Measurements from ENCODE around the gene HIVEP3.

DNA sequence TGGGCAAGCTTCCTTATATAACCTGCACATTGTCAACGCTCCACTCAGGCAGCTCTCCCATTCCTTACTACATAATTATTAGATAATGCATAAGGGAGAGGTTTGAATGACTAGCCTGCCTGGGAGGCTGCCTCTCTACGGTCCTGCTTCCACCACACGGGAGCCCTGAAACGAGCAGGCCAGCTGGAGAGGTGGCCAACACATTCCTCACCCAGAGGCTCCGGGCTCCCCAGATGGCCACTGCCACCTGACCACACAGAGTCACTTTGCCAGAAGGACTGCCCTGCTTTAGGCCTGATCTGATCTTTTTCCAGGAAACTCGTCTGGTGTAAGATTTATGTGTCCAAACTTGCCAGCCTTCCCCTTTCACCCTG lies 27.9 kb downstream of the HIVEP3 start:
- TF ChIP-seq RAD21 (IDR thresholded peaks at IDR 0.05; ENCODE audit: low read depth) (no peak), CREB1 (IDR thresholded peaks at IDR 0.05; ENCODE audit: low read depth) (no peak), EP300 (IDR thresholded peaks at IDR 0.05; ENCODE audit: borderline replicate concordance) (no peak), TAF1 (IDR thresholded peaks at IDR 0.05; ENCODE audit: low read depth) (no peak), CEBPB (IDR thresholded peaks at IDR 0.05) (no peak), YY1 (IDR thresholded peaks at IDR 0.05; ENCODE audit: low read depth) (no peak), NFIC (IDR thresholded peaks at IDR 0.05) (no peak), TEAD4 (IDR thresholded peaks at IDR 0.05) (no peak), ZBTB7A (IDR thresholded peaks at IDR 0.05; ENCODE audit: low read depth) (no peak)
- TF ChIP-seq, protein P1, sequence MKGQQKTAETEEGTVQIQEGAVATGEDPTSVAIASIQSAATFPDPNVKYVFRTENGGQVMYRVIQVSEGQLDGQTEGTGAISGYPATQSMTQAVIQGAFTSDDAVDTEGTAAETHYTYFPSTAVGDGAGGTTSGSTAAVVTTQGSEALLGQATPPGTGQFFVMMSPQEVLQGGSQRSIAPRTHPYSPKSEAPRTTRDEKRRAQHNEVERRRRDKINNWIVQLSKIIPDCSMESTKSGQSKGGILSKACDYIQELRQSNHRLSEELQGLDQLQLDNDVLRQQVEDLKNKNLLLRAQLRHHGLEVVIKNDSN (IDR thresholded peaks at IDR 0.05), result no peak
- TF ChIP-seq, protein P2, sequence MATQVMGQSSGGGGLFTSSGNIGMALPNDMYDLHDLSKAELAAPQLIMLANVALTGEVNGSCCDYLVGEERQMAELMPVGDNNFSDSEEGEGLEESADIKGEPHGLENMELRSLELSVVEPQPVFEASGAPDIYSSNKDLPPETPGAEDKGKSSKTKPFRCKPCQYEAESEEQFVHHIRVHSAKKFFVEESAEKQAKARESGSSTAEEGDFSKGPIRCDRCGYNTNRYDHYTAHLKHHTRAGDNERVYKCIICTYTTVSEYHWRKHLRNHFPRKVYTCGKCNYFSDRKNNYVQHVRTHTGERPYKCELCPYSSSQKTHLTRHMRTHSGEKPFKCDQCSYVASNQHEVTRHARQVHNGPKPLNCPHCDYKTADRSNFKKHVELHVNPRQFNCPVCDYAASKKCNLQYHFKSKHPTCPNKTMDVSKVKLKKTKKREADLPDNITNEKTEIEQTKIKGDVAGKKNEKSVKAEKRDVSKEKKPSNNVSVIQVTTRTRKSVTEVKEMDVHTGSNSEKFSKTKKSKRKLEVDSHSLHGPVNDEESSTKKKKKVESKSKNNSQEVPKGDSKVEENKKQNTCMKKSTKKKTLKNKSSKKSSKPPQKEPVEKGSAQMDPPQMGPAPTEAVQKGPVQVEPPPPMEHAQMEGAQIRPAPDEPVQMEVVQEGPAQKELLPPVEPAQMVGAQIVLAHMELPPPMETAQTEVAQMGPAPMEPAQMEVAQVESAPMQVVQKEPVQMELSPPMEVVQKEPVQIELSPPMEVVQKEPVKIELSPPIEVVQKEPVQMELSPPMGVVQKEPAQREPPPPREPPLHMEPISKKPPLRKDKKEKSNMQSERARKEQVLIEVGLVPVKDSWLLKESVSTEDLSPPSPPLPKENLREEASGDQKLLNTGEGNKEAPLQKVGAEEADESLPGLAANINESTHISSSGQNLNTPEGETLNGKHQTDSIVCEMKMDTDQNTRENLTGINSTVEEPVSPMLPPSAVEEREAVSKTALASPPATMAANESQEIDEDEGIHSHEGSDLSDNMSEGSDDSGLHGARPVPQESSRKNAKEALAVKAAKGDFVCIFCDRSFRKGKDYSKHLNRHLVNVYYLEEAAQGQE (IDR thresholded peaks at IDR 0.05; ENCODE audit: low read depth), result no peak
- TF ChIP-seq, protein P3, sequence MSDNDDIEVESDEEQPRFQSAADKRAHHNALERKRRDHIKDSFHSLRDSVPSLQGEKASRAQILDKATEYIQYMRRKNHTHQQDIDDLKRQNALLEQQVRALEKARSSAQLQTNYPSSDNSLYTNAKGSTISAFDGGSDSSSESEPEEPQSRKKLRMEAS (IDR thresholded peaks at IDR 0.05), result no peak
